H9 (cell line): ENCODE data around the gene SRP68. TPM values are rescaled to one million over a fixed set of nuclear protein-coding genes. Genes with fewer than 3 reads are reported as not detected.

Experiments
- DNase-seq: peaks from one replicate; pipeline ENCODE4 v3.0.0-alpha.2; 2017
- H2AFZ ChIP-seq: one replicate; pipeline ENCODE4 v1.6.1; 2013; ENCODE audit warnings: mild to moderate bottlenecking, low read length, control low read depth, moderate library complexity
- H2AK5ac ChIP-seq: 2 replicates; pipeline ENCODE4 v1.6.1; 2013; ENCODE audit warnings: low read length, control low read depth, mixed read lengths; ENCODE audit not compliant: insufficient read length
- H2BK120ac ChIP-seq: one replicate; pipeline ENCODE4 v1.6.1; 2013; ENCODE audit warnings: low read depth, mild to moderate bottlenecking, low read length, control low read depth, inconsistent platforms; ENCODE audit not compliant: poor library complexity, severe bottlenecking
- H2BK12ac ChIP-seq: 2 replicates; pipeline ENCODE4 v1.6.1; 2013; ENCODE audit warnings: low read length, control low read depth, mixed read lengths, low read depth; ENCODE audit not compliant: insufficient read length
- H2BK15ac ChIP-seq: 2 replicates; pipeline ENCODE4 v1.6.1; 2013; ENCODE audit warnings: low read depth, low read length, control low read depth
- H2BK20ac ChIP-seq: one replicate; pipeline ENCODE4 v1.6.1; 2013; ENCODE audit warnings: low read depth, mild to moderate bottlenecking, low read length, control low read depth, inconsistent platforms; ENCODE audit not compliant: poor library complexity, severe bottlenecking
- H2BK5ac ChIP-seq: 2 replicates; pipeline ENCODE4 v1.6.1; 2013; ENCODE audit warnings: low read length, control low read depth, mixed read lengths; ENCODE audit not compliant: insufficient read length
- H3K14ac ChIP-seq: 2 replicates; pipeline ENCODE4 v1.6.1; 2013; ENCODE audit warnings: low read length, control low read depth; ENCODE audit not compliant: insufficient read depth
- H3K18ac ChIP-seq: 2 replicates; pipeline ENCODE4 v1.6.1; 2013; ENCODE audit warnings: low read depth, mild to moderate bottlenecking, mixed read lengths, low read length, control low read depth; ENCODE audit not compliant: insufficient read length
- H3K23ac ChIP-seq: 2 replicates; pipeline ENCODE4 v1.6.1; 2013; ENCODE audit warnings: low read length, control low read depth, mixed read lengths, low read depth; ENCODE audit not compliant: insufficient read length
- H3K23me2 ChIP-seq: 2 replicates; pipeline ENCODE4 v1.6.1; 2013; ENCODE audit warnings: low read depth, mild to moderate bottlenecking, mixed read lengths, low read length, control low read depth; ENCODE audit not compliant: insufficient read length, poor library complexity, severe bottlenecking
- H3K27ac ChIP-seq: 2 replicates; pipeline ENCODE4 v1.5.1; 2013; ENCODE audit warnings: low read length, control low read depth, mixed read lengths, low read depth; ENCODE audit not compliant: insufficient read length
- H3K27me3 ChIP-seq: 2 replicates; pipeline ENCODE4 v1.6.1; 2013; ENCODE audit warnings: low read length, control low read depth, inconsistent platforms; ENCODE audit not compliant: insufficient read depth
- H3K4ac ChIP-seq: 2 replicates; pipeline ENCODE4 v1.6.1; 2013; ENCODE audit warnings: low read depth, mild to moderate bottlenecking, control low read depth, inconsistent platforms, low read length, moderate library complexity
- H3K4me1 ChIP-seq: 2 replicates; pipeline ENCODE4 v1.6.1; 2013; ENCODE audit warnings: low read length, control low read depth, inconsistent platforms; ENCODE audit not compliant: insufficient read depth
- H3K4me2 ChIP-seq: 2 replicates; pipeline ENCODE4 v1.6.1; 2013; ENCODE audit warnings: low read length, control low read depth, mixed read lengths; ENCODE audit not compliant: insufficient read length, insufficient read depth
- H3K56ac ChIP-seq: 2 replicates; pipeline ENCODE4 v1.6.1; 2013; ENCODE audit warnings: low read depth, mild to moderate bottlenecking, mixed read lengths, low read length, control low read depth; ENCODE audit not compliant: insufficient read length
- H3K79me1 ChIP-seq: 2 replicates; pipeline ENCODE4 v1.6.1; 2013; ENCODE audit warnings: low read depth, mild to moderate bottlenecking, moderate library complexity, low read length, control low read depth, inconsistent platforms; ENCODE audit not compliant: insufficient read depth, poor library complexity, severe bottlenecking
- H3K79me2 ChIP-seq: 2 replicates; pipeline ENCODE4 v1.6.1; 2013; ENCODE audit warnings: low read length, control low read depth, inconsistent platforms; ENCODE audit not compliant: insufficient read depth
- H3K9ac ChIP-seq: 2 replicates; pipeline ENCODE4 v1.6.1; 2013; ENCODE audit warnings: low read length, control low read depth, mixed read lengths; ENCODE audit not compliant: insufficient read length; ENCODE audit errors: extremely low read depth
- H3K9me3 ChIP-seq: one replicate; pipeline ENCODE4 v1.6.1; 2013; ENCODE audit warnings: low read depth, low read length, inconsistent platforms; ENCODE audit not compliant: control insufficient read depth
- H3T11ph ChIP-seq: one replicate; pipeline ENCODE4 v1.6.1; 2013; ENCODE audit warnings: mild to moderate bottlenecking, low read length, control low read depth, inconsistent platforms
- H4K20me1 ChIP-seq: one replicate; pipeline ENCODE4 v1.6.1; 2013; ENCODE audit not compliant: control insufficient read depth, insufficient read length, insufficient read depth
- H4K5ac ChIP-seq: 2 replicates; pipeline ENCODE4 v1.6.1; 2013; ENCODE audit warnings: low read depth, mild to moderate bottlenecking, mixed read lengths, low read length, control low read depth; ENCODE audit not compliant: insufficient read length
- H4K8ac ChIP-seq: replicated peaks from 2 replicates; pipeline ENCODE4 v1.6.1; 2013; ENCODE audit warnings: low read length, control low read depth, mixed read lengths, low read depth; ENCODE audit not compliant: insufficient read length
- H4K91ac ChIP-seq: 2 replicates; pipeline ENCODE4 v1.6.1; 2013; ENCODE audit warnings: low read depth, mild to moderate bottlenecking, moderate library complexity, mixed read lengths, low read length, control low read depth; ENCODE audit not compliant: insufficient read length
- H3K27ac Mint-ChIP-seq, 3 experiments: 2 replicates in 2 of 3; 3 replicates in 1 of 3; pipeline ENCODE4 v1.8.0; 2020 to 2021; ENCODE audit warnings: mixed read lengths in 3 of 3, mild to moderate bottlenecking in 1 of 3, moderate library complexity in 1 of 3
- H3K27me3 Mint-ChIP-seq: 2 replicates; pipeline ENCODE4 v1.8.0; 2021; ENCODE audit warnings: low read depth, mild to moderate bottlenecking, moderate library complexity, mixed read lengths
- H3K36me3 Mint-ChIP-seq, 3 experiments: 2 replicates in 2 of 3; 3 replicates in 1 of 3; pipeline ENCODE4 v1.8.0; 2020 to 2021; ENCODE audit warnings: low read depth in 3 of 3, mixed read lengths in 3 of 3; ENCODE audit not compliant: insufficient read depth in 1 of 3
- H3K4me1 Mint-ChIP-seq, 2 experiments: 2 replicates each; pipeline ENCODE4 v1.8.0; 2020; ENCODE audit warnings: mixed read lengths in 2 of 2
- H3K4me3 Mint-ChIP-seq, 2 experiments: 2 replicates in 1 of 2; 3 replicates in 1 of 2; pipeline ENCODE4 v1.8.0; 2020 to 2021; ENCODE audit warnings: mild to moderate bottlenecking in 2 of 2, mixed read lengths in 2 of 2, moderate library complexity in 1 of 2
- H3K9me3 Mint-ChIP-seq, 2 experiments: 2 replicates in 1 of 2; 3 replicates in 1 of 2; pipeline ENCODE4 v1.8.0; 2020; ENCODE audit warnings: mild to moderate bottlenecking in 2 of 2, mixed read lengths in 2 of 2, moderate library complexity in 1 of 2
- WGBS: extraction: QIAGEN DNeasy Blood & Tissue Kit; methylation state at CpG from one replicate; pipeline ENCODE4 v1.1.7; 2013; ENCODE audit warnings: missing lambda C conversion rate, low lambda C conversion rate, mixed read lengths; ENCODE audit not compliant: insufficient read length; ENCODE audit errors: extremely low coverage; 5-methylcytosine and 5-hydroxymethylcytosine counted together
- total RNA-seq: library from RNA; stranded (reverse); gene quantifications from 2 replicates; pipeline ENCODE4 v1.2.1, GENCODE V29; 2021
- TF ChIP-seq, protein P1 (sequence below): fragments of 200-600 bp; sonication (generic); conservative IDR thresholded peaks from 3 replicates; pipeline ENCODE4 v1.8.0; 2021; ENCODE audit warnings: antibody characterized with exemption, mild to moderate bottlenecking

Gene SRP68
- total RNA-seq, 1 experiment from 2014 or later, result 86.1 TPM

DNA sequence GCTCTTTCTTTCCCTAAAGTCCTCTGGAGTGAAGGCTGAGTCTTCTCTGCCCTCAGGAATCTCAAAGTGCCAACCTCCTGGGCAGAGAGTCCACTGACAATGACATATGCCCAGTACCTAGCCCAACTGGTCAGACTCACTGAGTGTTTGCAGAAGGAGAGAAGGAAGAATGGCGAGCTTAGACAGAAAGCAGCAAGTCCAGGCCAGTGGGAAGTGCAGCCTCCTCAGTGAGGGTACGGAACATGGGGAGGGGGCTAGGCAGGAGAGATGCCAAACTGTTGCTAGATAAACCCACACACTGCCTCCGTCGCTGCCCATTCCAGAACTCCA lies 30.6 kb upstream of the SRP68 start:
- H3K4me1 Mint-ChIP-seq, result peaks cover 18 to 29% of the 10 kb centered on the region in 2 experiments
- peak overlapping the region; percentile 97 to 98 for H3K4me3 Mint-ChIP-seq
- DNase-seq, result no peak
- Histone ChIP-seq H3K4ac (no peak overlapping the region), H3K27me3 (no peaks in the 10 kb centered on the region), H3K23me2 (peaks cover 11% of the 10 kb centered on the region), H3K56ac (no peak overlapping the region), H4K8ac (no peak overlapping the region), H3K18ac (no peak overlapping the region), H2AFZ (no peak overlapping the region), H2BK5ac (no peak overlapping the region), H4K5ac (no peak overlapping the region), H3T11ph (no peak overlapping the region), H2BK12ac (no peak overlapping the region), H2BK20ac (no peak overlapping the region), H3K4me2 (peak overlapping the region; percentile 94), H3K9ac (peak overlapping the region; percentile 66), H2AK5ac (no peak overlapping the region), H3K27ac (no peak overlapping the region), H3K79me2 (no peaks in the 10 kb centered on the region), H4K91ac (no peak overlapping the region), H3K79me1 (no peaks in the 10 kb centered on the region), H2BK15ac (no peak overlapping the region), H2BK120ac (no peak overlapping the region), H3K23ac (no peak overlapping the region), H3K14ac (no peak overlapping the region), H3K4me1 (peaks cover 6% of the 10 kb centered on the region), H3K9me3 (no peaks in the 10 kb centered on the region), H4K20me1 (peaks cover 4% of the 10 kb centered on the region)
- no peaks in the 10 kb centered on the region; the same call in none of the 2 replicates for H3K27me3 Mint-ChIP-seq
- TF ChIP-seq, protein P1, sequence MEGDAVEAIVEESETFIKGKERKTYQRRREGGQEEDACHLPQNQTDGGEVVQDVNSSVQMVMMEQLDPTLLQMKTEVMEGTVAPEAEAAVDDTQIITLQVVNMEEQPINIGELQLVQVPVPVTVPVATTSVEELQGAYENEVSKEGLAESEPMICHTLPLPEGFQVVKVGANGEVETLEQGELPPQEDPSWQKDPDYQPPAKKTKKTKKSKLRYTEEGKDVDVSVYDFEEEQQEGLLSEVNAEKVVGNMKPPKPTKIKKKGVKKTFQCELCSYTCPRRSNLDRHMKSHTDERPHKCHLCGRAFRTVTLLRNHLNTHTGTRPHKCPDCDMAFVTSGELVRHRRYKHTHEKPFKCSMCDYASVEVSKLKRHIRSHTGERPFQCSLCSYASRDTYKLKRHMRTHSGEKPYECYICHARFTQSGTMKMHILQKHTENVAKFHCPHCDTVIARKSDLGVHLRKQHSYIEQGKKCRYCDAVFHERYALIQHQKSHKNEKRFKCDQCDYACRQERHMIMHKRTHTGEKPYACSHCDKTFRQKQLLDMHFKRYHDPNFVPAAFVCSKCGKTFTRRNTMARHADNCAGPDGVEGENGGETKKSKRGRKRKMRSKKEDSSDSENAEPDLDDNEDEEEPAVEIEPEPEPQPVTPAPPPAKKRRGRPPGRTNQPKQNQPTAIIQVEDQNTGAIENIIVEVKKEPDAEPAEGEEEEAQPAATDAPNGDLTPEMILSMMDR, result no peak
- H3K9me3 Mint-ChIP-seq, result peaks cover 0 to 3% of the 10 kb centered on the region in 2 experiments; a peak in 1 of 5 replicates
- H3K36me3 Mint-ChIP-seq, result peaks cover 21 to 44% (median 37%) of the 10 kb centered on the region in 3 experiments
- no CpG with 5 or more reads among the region's 4 CpGs for WGBS
- peak overlapping the region in 2 of 3 experiments; percentile 99; a peak in 4 of 7 replicates for H3K27ac Mint-ChIP-seq
